AG04450 (cell line): ENCODE measurements around the gene GBP7. TPM values are rescaled to one million over a fixed set of nuclear protein-coding genes. Genes with fewer than 3 reads are reported as not detected.

Experiments used
- CTCF ChIA-PET: fragments of 300-600, 350-600 bp; formaldehyde crosslinking; extraction: SDS; loops from one replicate; lab custom pipeline; 2022; ENCODE audit warnings: antibody characterized with exemption, inconsistent platforms; lab: Charles Lee
- POLR2A ChIA-PET: fragments of 350-600 bp; formaldehyde crosslinking; extraction: SDS; loops from one replicate; lab custom pipeline; 2021; ENCODE audit warnings: antibody characterized with exemption, inconsistent platforms; lab: Yijun Ruan, JAX
- DNase-seq: peaks from one replicate; pipeline ENCODE4 v3.0.0-alpha.2; 2011; ENCODE audit warnings: low read depth, low spot score
- H3K27ac ChIP-seq: one replicate; pipeline ENCODE4 v1.5.1; 2012; ENCODE audit warnings: low read depth, low read length, control low read depth
- H3K27me3 ChIP-seq: one replicate; pipeline ENCODE4 v1.6.0; 2012; ENCODE audit warnings: low read length; ENCODE audit not compliant: control insufficient read depth, insufficient read depth
- H3K4me3 ChIP-seq: 2 replicates; pipeline ENCODE4 v1.5.1; 2011; ENCODE audit warnings: mild to moderate bottlenecking, low read depth, low read length, control low read depth
- H3K9me3 ChIP-seq: 2 replicates; pipeline ENCODE4 v1.5.1; 2012; ENCODE audit warnings: low read length; ENCODE audit not compliant: control insufficient read depth, insufficient read depth
- CTCF ChIP-seq: IDR thresholded peaks from 2 replicates; pipeline ENCODE4 v1.5.1; 2011; ENCODE audit warnings: low read depth, low read length, control low read depth, inconsistent platforms
- polyA plus RNA-seq: library from polyadenylated mRNA; depleted of rRNA; stranded (reverse); fragments of >200 nt; gene quantifications from 2 replicates; pipeline ENCODE4 v1.2.3, GENCODE V29; 2011

GBP7 gene
- polyA plus RNA-seq, 1 experiment = not detected

- POLR2A ChIA-PET = no interaction called here
- no peaks in the 10 kb centered on the region for H3K9me3 ChIP-seq
- CTCF ChIA-PET = interaction anchor here (0.6 to 1.2 kb wide), 2 partner anchors 192 to 206 kb away, joined by 3 read pairs; no protein-coding TSS in a partner anchor
- H3K27ac ChIP-seq = no peak overlapping the region
- no peak for DNase-seq
- no peak overlapping the region for H3K4me3 ChIP-seq
- 0 out of 2 replicates have a peak, but pooled peaks have one; percentile 9 for TF ChIP-seq CTCF
- no peaks in the 10 kb centered on the region for H3K27me3 ChIP-seq
These were observed 14.2 kb upstream of the GBP7 start for GRCh38 chr1:89190017-89190416.

DNA sequence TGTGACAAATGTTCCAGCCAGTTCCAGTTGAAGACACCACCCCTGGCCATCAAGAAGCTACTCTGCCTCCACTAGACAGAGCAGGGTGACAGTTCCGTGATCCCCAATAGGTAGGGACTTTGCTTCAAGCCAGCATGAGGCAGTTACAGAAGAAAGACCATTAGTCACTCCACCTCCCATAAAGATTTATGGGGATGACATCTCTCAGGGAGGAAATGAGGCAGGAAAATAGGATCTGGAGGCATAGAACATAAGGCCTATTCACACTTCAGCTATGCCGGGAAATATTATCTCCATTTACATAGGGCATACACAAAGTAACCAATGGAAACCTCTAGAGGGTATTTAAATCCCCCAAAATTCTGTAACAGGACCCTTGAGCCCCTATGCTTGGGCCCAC, 3.5 kb upstream of the GBP7 start:
- CTCF ChIA-PET = no interaction called here
- POLR2A ChIA-PET = no interaction called here

GRCh38 chr1:89176971-89177370, 1.2 kb upstream of the GBP7 start:
- Histone ChIP-seq H3K27me3 (no peaks in the 10 kb centered on the region), H3K9me3 (no peaks in the 10 kb centered on the region), H3K27ac (no peak overlapping the region), H3K4me3 (no peak overlapping the region)
- TF ChIP-seq CTCF = no peak
- ChIA-PET POLR2A (no interaction called here), CTCF (no interaction called here)
- no peak for DNase-seq

More for the DNA sequence above, 3.5 kb upstream of the GBP7 start:
- TF ChIP-seq CTCF = no peak
- H3K9me3 ChIP-seq = no peaks in the 10 kb centered on the region
- no peak overlapping the region for H3K27ac ChIP-seq
- H3K4me3 ChIP-seq = no peak overlapping the region
- no peaks in the 10 kb centered on the region for H3K27me3 ChIP-seq
- no peak for DNase-seq

GRCh38 chr1:89174491-89174890, 1.3 kb downstream of the GBP7 start:
- no peaks in the 10 kb centered on the region for H3K27me3 ChIP-seq
- no peak overlapping the region for H3K4me3 ChIP-seq
- DNase-seq = no peak
- POLR2A ChIA-PET = no interaction called here
- H3K9me3 ChIP-seq = no peaks in the 10 kb centered on the region
- no peak overlapping the region for H3K27ac ChIP-seq
- no peak for TF ChIP-seq CTCF
- CTCF ChIA-PET = no interaction called here

DNA sequence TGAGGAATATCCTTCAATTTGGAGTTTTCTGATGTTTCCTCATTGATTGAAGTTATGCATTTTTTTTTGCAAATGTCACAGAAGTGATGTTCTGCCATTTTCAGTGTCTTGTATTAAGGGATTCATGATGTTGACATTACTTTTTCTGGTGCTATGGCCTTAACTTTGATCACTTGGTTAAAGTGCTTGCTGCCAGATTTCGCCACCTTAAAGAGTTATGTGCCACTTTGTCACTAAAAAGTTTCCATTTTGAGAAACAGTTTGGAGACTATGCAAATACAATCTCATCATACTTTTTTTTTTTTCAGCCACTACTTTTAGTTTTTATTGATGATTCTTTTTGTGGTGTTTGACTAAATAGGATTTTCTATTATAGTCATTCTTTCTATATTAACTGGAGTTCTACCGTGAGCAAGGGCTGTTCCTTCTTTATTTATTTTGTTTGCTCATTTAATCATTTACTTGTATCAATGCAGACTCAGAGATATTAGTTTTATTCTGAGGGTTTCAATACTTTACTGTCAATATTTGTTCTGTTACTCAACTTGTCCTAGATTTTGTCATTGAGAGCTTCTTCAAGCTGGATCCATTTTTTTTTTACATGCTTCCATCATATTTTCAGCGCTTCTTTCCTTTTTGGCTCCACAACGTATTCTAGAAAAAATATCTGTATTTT, 3.2 kb downstream of the GBP7 start:
- no peak for TF ChIP-seq CTCF
- Histone ChIP-seq H3K27ac (no peak overlapping the region), H3K4me3 (no peak overlapping the region), H3K27me3 (no peaks in the 10 kb centered on the region), H3K9me3 (no peaks in the 10 kb centered on the region)
- no peak for DNase-seq
- ChIA-PET CTCF (no interaction called here), POLR2A (no interaction called here)
